ENCODE results near the gene EFCAB6.

The EFCAB6 gene

GRCh38 chr22:43628250-43628649 is 183.9 kb downstream of the EFCAB6 start:
- DNase-seq = no peak

GRCh38 chr22:43627485-43628213 is 184.5 kb downstream of the EFCAB6 start:
- no peak for DNase-seq

GRCh38 chr22:43625242-43625641 is 186.9 kb downstream of the EFCAB6 start:
- DNase-seq = no peak

- no peak for DNase-seq
These were observed 187.7 kb downstream of the EFCAB6 start for GRCh38 chr22:43624144-43624998.

- DNase-seq = no peak
These were observed 189.2 kb downstream of the EFCAB6 start for GRCh38 chr22:43622886-43623285.

GRCh38 chr22:43620197-43620596 is 191.9 kb downstream of the EFCAB6 start:
- no peak for DNase-seq

- DNase-seq = no peak
These were observed 193.6 kb downstream of the EFCAB6 start for GRCh38 chr22:43618517-43618916.

GRCh38 chr22:43616645-43617044 is 195.5 kb downstream of the EFCAB6 start:
- DNase-seq = no peak

GRCh38 chr22:43600265-43600664 is 211.8 kb downstream of the EFCAB6 start:
- no peak for DNase-seq

GRCh38 chr22:43592476-43592875 is 219.6 kb downstream of the EFCAB6 start:
- DNase-seq = no peak

- no peak for DNase-seq
These were observed 220.7 kb downstream of the EFCAB6 start for GRCh38 chr22:43591380-43591779.

GRCh38 chr22:43587574-43587973 is 224.5 kb downstream of the EFCAB6 start:
- no peak for DNase-seq

- DNase-seq = no peak
These were observed 228.6 kb downstream of the EFCAB6 start for GRCh38 chr22:43583501-43583900.

- DNase-seq = no peak
These were observed 229.7 kb downstream of the EFCAB6 start for GRCh38 chr22:43582394-43582793.

- DNase-seq = no peak
These were observed 231.8 kb downstream of the EFCAB6 start for GRCh38 chr22:43580271-43580750.

GRCh38 chr22:43574738-43575137 is 237.4 kb downstream of the EFCAB6 start:
- DNase-seq = no peak

GRCh38 chr22:43572710-43573109 is 239.4 kb downstream of the EFCAB6 start:
- DNase-seq = no peak

- DNase-seq = no peak
These were observed 240.9 kb downstream of the EFCAB6 start for GRCh38 chr22:43571181-43571580.

- no peak for DNase-seq
These were observed 241.5 kb downstream of the EFCAB6 start for GRCh38 chr22:43570531-43571165.

- DNase-seq = no peak
These were observed 243.0 kb downstream of the EFCAB6 start for GRCh38 chr22:43569111-43569510.

GRCh38 chr22:43567691-43568324 is 244.3 kb downstream of the EFCAB6 start:
- peak; percentile 26 for DNase-seq

GRCh38 chr22:43566561-43567332 is 245.4 kb downstream of the EFCAB6 start:
- DNase-seq = no peak

Data from NCI-H446 treated with DMSO at 0.1 percent for 48 hours (cell line).